ENCODE results near the gene GNB4. TPM values are rescaled to one million over a fixed set of nuclear protein-coding genes. Genes with fewer than 3 reads are reported as not detected.
A peak's percentile ranks its signal among the peaks of the same experiment; 100 is the strongest.

The GNB4 gene
- total and polyA plus RNA-seq, 5 donors from 2014 or later, result 0.10 to 2.1 (median 0.22) TPM

GRCh38 chr3:179355996-179356395 is 95.3 kb downstream of the GNB4 start:
- peaks cover 23 to 43% (median 34%) of the 10 kb centered on the region in 4 donors for H3K4me1 Mint-ChIP-seq
- H3K27ac Mint-ChIP-seq, result peak overlapping the region in 1 of 3 donors; percentile 74
- Histone ChIP-seq H3K4me3 (ENCODE audit: low read depth, low read length) (no peak overlapping the region), H3K36me3 (ENCODE audit: control insufficient read depth, insufficient read depth, low read length) (peaks cover 71% of the 10 kb centered on the region), H3K9me3 (ENCODE audit: control insufficient read depth in 2 of 2, low read length in 2 of 2) (no peaks in the 10 kb centered on the region), H3K27ac (ENCODE audit: insufficient read depth, low read length, poor library complexity, severe bottlenecking) (no peak overlapping the region), H3K27me3 (ENCODE audit: control insufficient read depth, insufficient read depth, low read length) (no peaks in the 10 kb centered on the region), H3K4me1 (ENCODE audit: control insufficient read depth, insufficient read depth, low read length, poor library complexity, severe bottlenecking) (peaks cover 15% of the 10 kb centered on the region)
- H3K36me3 Mint-ChIP-seq, result peaks cover 61% of the 10 kb centered on the region
- H3K27me3 Mint-ChIP-seq, result no peaks in the 10 kb centered on the region
- peaks cover 0 to 3% (median 0%) of the 10 kb centered on the region in 7 donors for H3K9me3 Mint-ChIP-seq
- DNase-seq, result no peak
- no peak overlapping the region for H3K4me3 Mint-ChIP-seq
- ATAC-seq (ENCODE audit: low read depth in 2 of 2), result no peak

- peak overlapping the region; percentile 93 to 99 (median 98) for H3K27ac Mint-ChIP-seq
- H3K4me3 ChIP-seq (ENCODE audit: low read depth, low read length), result peak overlapping the region; percentile 95
Measured at GRCh38 chr3:179348325-179349013, 102.8 kb downstream of the GNB4 start.

GRCh38 chr3:179347345-179348194 is 103.7 kb downstream of the GNB4 start, which contains the start of gene MFN1:
TSS of gene MFN1 (plus strand) at chr3:179347709. CDS start at chr3:179348852, 1,143 bp downstream.
- peaks cover 24% of the 10 kb centered on the region for H3K4me1 ChIP-seq (ENCODE audit: control insufficient read depth, insufficient read depth, low read length, poor library complexity, severe bottlenecking)
- H3K36me3 ChIP-seq (ENCODE audit: control insufficient read depth, insufficient read depth, low read length), result peaks cover 23% of the 10 kb centered on the region
- peak within 1 kb of the TSS; percentile 77 for H3K27ac ChIP-seq (ENCODE audit: insufficient read depth, low read length, poor library complexity, severe bottlenecking)
- Mint-ChIP-seq H3K27ac (peak within 1 kb of the TSS; percentile 93 to 99 (median 98)), H3K36me3 (peaks cover 12% of the 10 kb centered on the region), H3K27me3 (no peaks in the 10 kb centered on the region), H3K4me3 (peak within 1 kb of the TSS; percentile 97 to 99 (median 98)), H3K4me1 (peaks cover 15 to 37% (median 20%) of the 10 kb centered on the region in 4 donors), H3K9me3 (no peaks in the 10 kb centered on the region)
- peak within 1 kb of the TSS; percentile 97 for H3K4me3 ChIP-seq (ENCODE audit: low read depth, low read length)
- H3K27me3 ChIP-seq (ENCODE audit: control insufficient read depth, insufficient read depth, low read length), result no peaks in the 10 kb centered on the region
- ATAC-seq (ENCODE audit: low read depth in 2 of 2), result peak; percentile 99 to 100
- DNase-seq, result peak; percentile 88 to 96 (median 89)
- no peaks in the 10 kb centered on the region for H3K9me3 ChIP-seq (ENCODE audit: control insufficient read depth in 2 of 2, low read length in 2 of 2)

More at GRCh38 chr3:179348325-179349013, 102.8 kb downstream of the GNB4 start:
- Mint-ChIP-seq H3K4me3 (peak overlapping the region; percentile 97 to 99 (median 98)), H3K4me1 (peaks cover 15 to 37% (median 22%) of the 10 kb centered on the region in 4 donors), H3K36me3 (peaks cover 14% of the 10 kb centered on the region), H3K9me3 (no peaks in the 10 kb centered on the region), H3K27me3 (no peaks in the 10 kb centered on the region)
- peak in 1 of 3 donors; percentile 39 for DNase-seq
- Histone ChIP-seq H3K27me3 (ENCODE audit: control insufficient read depth, insufficient read depth, low read length) (no peaks in the 10 kb centered on the region), H3K4me1 (ENCODE audit: control insufficient read depth, insufficient read depth, low read length, poor library complexity, severe bottlenecking) (peaks cover 24% of the 10 kb centered on the region), H3K9me3 (ENCODE audit: control insufficient read depth in 2 of 2, low read length in 2 of 2) (no peaks in the 10 kb centered on the region), H3K27ac (ENCODE audit: insufficient read depth, low read length, poor library complexity, severe bottlenecking) (peak overlapping the region; percentile 77), H3K36me3 (ENCODE audit: control insufficient read depth, insufficient read depth, low read length) (peaks cover 26% of the 10 kb centered on the region)
- ATAC-seq (ENCODE audit: low read depth in 2 of 2), result no peak

Other genes with a start within 250 kb of the GNB4 start
- gene KCNMB3, start 200.4 kb downstream of the GNB4 start, total RNA-seq, result 0.99 TPM
- gene KCNMB3, start 200.4 kb downstream of the GNB4 start, polyA plus RNA-seq, result 1 to 10 TPM in 1 of 4 donors, under 1 TPM in 3; 0.22 to 1.0 (median 0.77) TPM
- 58.8 TPM for gene ZNF639, start 128.4 kb downstream of the GNB4 start, total RNA-seq
- 10 to 100 TPM; 41.9 to 55.0 (median 49.9) TPM for gene ZNF639, start 128.4 kb downstream of the GNB4 start, polyA plus RNA-seq
- 45.6 TPM for gene MFN1, start 103.8 kb downstream of the GNB4 start, total RNA-seq
- gene MFN1, start 103.8 kb downstream of the GNB4 start, polyA plus RNA-seq, result 10 to 100 TPM; 10.5 to 14.2 (median 10.7) TPM
- 31.1 TPM for gene ACTL6A, start 111.5 kb upstream of the GNB4 start, total RNA-seq
- 10 to 100 TPM; 65.6 to 84.4 (median 75.1) TPM for gene ACTL6A, start 111.5 kb upstream of the GNB4 start, polyA plus RNA-seq
- gene MRPL47, start 153.2 kb upstream of the GNB4 start, total RNA-seq, result 24.0 TPM
- 10 to 100 TPM; 54.4 to 69.1 (median 62.1) TPM for gene MRPL47, start 153.2 kb upstream of the GNB4 start, polyA plus RNA-seq
- 35.2 TPM for gene NDUFB5, start 153.3 kb upstream of the GNB4 start, total RNA-seq
- 100 to 1,000 TPM in 2 of 4 donors, 10 to 100 TPM in 2; 84.4 to 111 (median 94.2) TPM for gene NDUFB5, start 153.3 kb upstream of the GNB4 start, polyA plus RNA-seq
- gene USP13, start 201.6 kb upstream of the GNB4 start, total RNA-seq, result 6.4 TPM
- 1 to 10 TPM; 3.2 to 6.5 (median 3.6) TPM for gene USP13, start 201.6 kb upstream of the GNB4 start, polyA plus RNA-seq

Measured in CD4-positive, CD25-positive, alpha-beta regulatory T cell (primary cell).